SK-N-SH treated with all-trans-retinoic acid at 6 μM for 48 hours (cell line): Measurements from ENCODE around the gene MAP2.

Experiments
- ATAC-seq: fragments of 200-7000 bp; cut with Tn5 transposase; 3 replicates; pipeline ENCODE4 v1.9.1; 2020; ENCODE audit warnings: mild to moderate bottlenecking, moderate library complexity
- ARNTL ChIP-seq: fragments of 450-650 bp; formaldehyde crosslinking; IDR thresholded peaks from 2 replicates; pipeline ENCODE4 v1.5.0; 2020; ENCODE audit warnings: low read depth, mild to moderate bottlenecking, moderate library complexity, borderline replicate concordance
- BACH2 ChIP-seq: fragments of 250-450 bp; sonication (Bioruptor Pico); IDR thresholded peaks from 2 replicates; pipeline ENCODE4 v1.9.0; 2021; ENCODE audit warnings: mild to moderate bottlenecking, borderline replicate concordance
- CSDC2 ChIP-seq: fragments of 250-450 bp; sonication (Bioruptor Pico); IDR thresholded peaks from 2 replicates; pipeline ENCODE4 v1.5.0; 2020; ENCODE audit warnings: mild to moderate bottlenecking, moderate library complexity
- ESRRG ChIP-seq: fragments of 250-450 bp; sonication (Bioruptor Pico); IDR thresholded peaks from 2 replicates; pipeline ENCODE4 v1.6.1; 2021; ENCODE audit warnings: mild to moderate bottlenecking
- GLIS3 ChIP-seq: fragments of 250-450 bp; sonication (Bioruptor Pico); IDR thresholded peaks from 2 replicates; pipeline ENCODE4 v1.5.0; 2020; ENCODE audit warnings: mild to moderate bottlenecking, moderate library complexity
- ISL1 ChIP-seq: fragments of 250-450 bp; sonication (Bioruptor Pico); IDR thresholded peaks from 2 replicates; pipeline ENCODE4 v2.1.2; 2022; ENCODE audit warnings: mild to moderate bottlenecking, moderate library complexity
- OSR1 ChIP-seq: fragments of 250-450 bp; sonication (Bioruptor Pico); IDR thresholded peaks from 2 replicates; pipeline ENCODE4 v1.8.0; 2022; ENCODE audit warnings: moderate library complexity, mild to moderate bottlenecking, inconsistent platforms
- PPARA ChIP-seq: fragments of 250-450 bp; sonication (Bioruptor Pico); IDR thresholded peaks from 2 replicates; pipeline ENCODE4 v1.5.0; 2020; ENCODE audit warnings: mild to moderate bottlenecking, borderline replicate concordance
- RARB ChIP-seq: fragments of 250-450 bp; sonication (Bioruptor Pico); IDR thresholded peaks from 2 replicates; pipeline ENCODE4 v1.8.0; 2021; ENCODE audit warnings: mild to moderate bottlenecking, moderate library complexity
- SNAI2 ChIP-seq: fragments of 250-450 bp; sonication (Bioruptor Pico); IDR thresholded peaks from 2 replicates; pipeline ENCODE4 v1.5.0; 2020; ENCODE audit warnings: mild to moderate bottlenecking, moderate library complexity
- TOX ChIP-seq: fragments of 250-450 bp; sonication (Bioruptor Pico); IDR thresholded peaks from 2 replicates; pipeline ENCODE4 v1.8.0; 2021; ENCODE audit warnings: mild to moderate bottlenecking, moderate library complexity, borderline replicate concordance
- ZC3H10 ChIP-seq: fragments of 250-450 bp; sonication (Bioruptor Pico); IDR thresholded peaks from 2 replicates; pipeline ENCODE4 v1.5.1; 2021; ENCODE audit warnings: mild to moderate bottlenecking, moderate library complexity
- ZFP3 ChIP-seq: fragments of 250-450 bp; sonication (Bioruptor Pico); IDR thresholded peaks from 2 replicates; pipeline ENCODE4 v1.5.0; 2020; ENCODE audit warnings: mild to moderate bottlenecking, moderate library complexity
- ZFP30 ChIP-seq: fragments of 450-650 bp; formaldehyde crosslinking; IDR thresholded peaks from 2 replicates; pipeline ENCODE4 v1.5.0; 2022; ENCODE audit warnings: mild to moderate bottlenecking, moderate library complexity
- ZNF565 ChIP-seq: fragments of 450-650 bp; formaldehyde crosslinking; conservative IDR thresholded peaks from 2 replicates; pipeline ENCODE4 v1.5.0; 2020; ENCODE audit warnings: low read depth, mild to moderate bottlenecking, moderate library complexity
- ZNF70 ChIP-seq: fragments of 450-650 bp; formaldehyde crosslinking; IDR thresholded peaks from 2 replicates; pipeline ENCODE4 v1.5.0; 2020; ENCODE audit warnings: mild to moderate bottlenecking, moderate library complexity
- ZNF8 ChIP-seq: fragments of 450-650 bp; formaldehyde crosslinking; IDR thresholded peaks from 2 replicates; pipeline ENCODE4 v1.5.0; 2020; ENCODE audit warnings: mild to moderate bottlenecking, moderate library complexity
- TF ChIP-seq, protein P1 (sequence below): fragments of 250-450 bp; sonication (Bioruptor Pico); IDR thresholded peaks from 2 replicates; pipeline ENCODE4 v1.8.0; 2020; ENCODE audit warnings: mild to moderate bottlenecking, moderate library complexity, borderline replicate concordance
- TF ChIP-seq, protein P2 (sequence below): fragments of 250-450 bp; sonication (Bioruptor Pico); IDR thresholded peaks from 2 replicates; pipeline ENCODE4 v1.5.1; 2020; ENCODE audit warnings: low read depth, mild to moderate bottlenecking, moderate library complexity
- TF ChIP-seq, protein P3 (sequence below): fragments of 250-450 bp; sonication (Bioruptor Pico); IDR thresholded peaks from 2 replicates; pipeline ENCODE4 v1.5.0; 2020; ENCODE audit warnings: mild to moderate bottlenecking, moderate library complexity

Gene MAP2

DNA sequence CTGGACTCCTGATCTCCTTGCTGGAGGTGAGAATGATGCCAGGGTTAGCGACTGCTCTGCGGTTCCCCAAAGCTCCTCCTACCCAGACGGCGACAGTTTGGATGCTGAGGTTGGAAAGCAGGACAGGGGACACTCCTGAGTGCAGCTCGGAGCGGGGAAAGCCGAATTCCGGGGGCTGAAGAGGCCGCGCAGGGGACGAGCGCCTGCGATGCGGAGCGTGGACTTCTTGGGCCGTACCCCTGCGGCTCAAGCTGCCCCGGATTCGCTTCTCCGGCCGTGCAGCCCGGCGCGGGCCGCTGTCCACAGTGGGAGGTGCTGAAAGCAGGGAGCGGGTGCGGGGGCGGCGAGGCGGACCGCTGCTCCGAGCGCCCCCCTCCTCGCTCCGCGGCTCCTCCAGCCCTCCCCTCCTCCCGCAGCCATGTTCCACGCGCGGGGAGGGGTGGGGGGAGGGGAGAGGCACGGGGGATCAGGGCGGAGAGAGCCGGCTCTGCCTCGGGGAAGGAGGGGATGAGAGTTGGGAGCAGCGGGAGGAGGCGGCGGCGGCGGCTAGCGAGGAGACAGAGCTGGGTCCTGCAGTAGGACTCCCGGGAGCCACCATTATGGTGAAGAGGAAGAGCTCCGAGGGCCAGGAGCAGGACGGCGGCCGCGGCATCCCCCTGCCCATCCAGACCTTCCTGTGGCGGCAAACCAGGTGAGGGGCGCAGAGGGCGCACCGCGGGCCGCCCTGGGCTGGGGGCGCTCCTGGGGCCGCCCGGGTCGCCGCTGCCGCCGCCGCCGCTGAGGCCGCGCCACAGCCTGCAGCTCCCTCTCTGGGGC, 347.8 kb downstream of the MAP2 start, which contains the start of gene UNC80:
UNC80 (plus strand) TSS at position 359 of the 816 bp plus-strand sequence; CDS start at position 600, 241 bp downstream.
- ATAC-seq, result peak; percentile 99
- TF ChIP-seq ZC3H10 (CRISPR knock-in tag) (no peak), ARNTL (no peak), CSDC2 (0 out of 2 replicates have a peak, but pooled peaks have one; percentile 67), ZFP3 (peak; percentile 74; the same call in 1 of the 2 replicates), GLIS3 (CRISPR knock-in tag) (no peak), RARB (CRISPR knock-in tag) (no peak), OSR1 (CRISPR knock-in tag) (no peak), ESRRG (CRISPR knock-in tag) (no peak), TOX (no peak), BACH2 (CRISPR knock-in tag) (no peak), ISL1 (CRISPR knock-in tag) (no peak), ZNF565 (CRISPR knock-in tag) (no peak), SNAI2 (CRISPR knock-in tag) (peak; percentile 31; the same call in 1 of the 2 replicates), ZNF8 (CRISPR knock-in tag) (no peak), ZNF70 (CRISPR knock-in tag) (no peak), ZFP30 (CRISPR knock-in tag) (no peak)
- TF ChIP-seq, protein P1, sequence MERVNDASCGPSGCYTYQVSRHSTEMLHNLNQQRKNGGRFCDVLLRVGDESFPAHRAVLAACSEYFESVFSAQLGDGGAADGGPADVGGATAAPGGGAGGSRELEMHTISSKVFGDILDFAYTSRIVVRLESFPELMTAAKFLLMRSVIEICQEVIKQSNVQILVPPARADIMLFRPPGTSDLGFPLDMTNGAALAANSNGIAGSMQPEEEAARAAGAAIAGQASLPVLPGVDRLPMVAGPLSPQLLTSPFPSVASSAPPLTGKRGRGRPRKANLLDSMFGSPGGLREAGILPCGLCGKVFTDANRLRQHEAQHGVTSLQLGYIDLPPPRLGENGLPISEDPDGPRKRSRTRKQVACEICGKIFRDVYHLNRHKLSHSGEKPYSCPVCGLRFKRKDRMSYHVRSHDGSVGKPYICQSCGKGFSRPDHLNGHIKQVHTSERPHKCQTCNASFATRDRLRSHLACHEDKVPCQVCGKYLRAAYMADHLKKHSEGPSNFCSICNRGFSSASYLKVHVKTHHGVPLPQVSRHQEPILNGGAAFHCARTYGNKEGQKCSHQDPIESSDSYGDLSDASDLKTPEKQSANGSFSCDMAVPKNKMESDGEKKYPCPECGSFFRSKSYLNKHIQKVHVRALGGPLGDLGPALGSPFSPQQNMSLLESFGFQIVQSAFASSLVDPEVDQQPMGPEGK, result peak; percentile 86; the same call in 1 of the 2 replicates
- TF ChIP-seq, protein P2, sequence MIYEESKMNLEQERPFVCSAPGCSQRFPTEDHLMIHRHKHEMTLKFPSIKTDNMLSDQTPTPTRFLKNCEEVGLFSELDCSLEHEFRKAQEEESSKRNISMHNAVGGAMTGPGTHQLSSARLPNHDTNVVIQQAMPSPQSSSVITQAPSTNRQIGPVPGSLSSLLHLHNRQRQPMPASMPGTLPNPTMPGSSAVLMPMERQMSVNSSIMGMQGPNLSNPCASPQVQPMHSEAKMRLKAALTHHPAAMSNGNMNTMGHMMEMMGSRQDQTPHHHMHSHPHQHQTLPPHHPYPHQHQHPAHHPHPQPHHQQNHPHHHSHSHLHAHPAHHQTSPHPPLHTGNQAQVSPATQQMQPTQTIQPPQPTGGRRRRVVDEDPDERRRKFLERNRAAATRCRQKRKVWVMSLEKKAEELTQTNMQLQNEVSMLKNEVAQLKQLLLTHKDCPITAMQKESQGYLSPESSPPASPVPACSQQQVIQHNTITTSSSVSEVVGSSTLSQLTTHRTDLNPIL (CRISPR knock-in tag), result no peak
- TF ChIP-seq, protein P3, sequence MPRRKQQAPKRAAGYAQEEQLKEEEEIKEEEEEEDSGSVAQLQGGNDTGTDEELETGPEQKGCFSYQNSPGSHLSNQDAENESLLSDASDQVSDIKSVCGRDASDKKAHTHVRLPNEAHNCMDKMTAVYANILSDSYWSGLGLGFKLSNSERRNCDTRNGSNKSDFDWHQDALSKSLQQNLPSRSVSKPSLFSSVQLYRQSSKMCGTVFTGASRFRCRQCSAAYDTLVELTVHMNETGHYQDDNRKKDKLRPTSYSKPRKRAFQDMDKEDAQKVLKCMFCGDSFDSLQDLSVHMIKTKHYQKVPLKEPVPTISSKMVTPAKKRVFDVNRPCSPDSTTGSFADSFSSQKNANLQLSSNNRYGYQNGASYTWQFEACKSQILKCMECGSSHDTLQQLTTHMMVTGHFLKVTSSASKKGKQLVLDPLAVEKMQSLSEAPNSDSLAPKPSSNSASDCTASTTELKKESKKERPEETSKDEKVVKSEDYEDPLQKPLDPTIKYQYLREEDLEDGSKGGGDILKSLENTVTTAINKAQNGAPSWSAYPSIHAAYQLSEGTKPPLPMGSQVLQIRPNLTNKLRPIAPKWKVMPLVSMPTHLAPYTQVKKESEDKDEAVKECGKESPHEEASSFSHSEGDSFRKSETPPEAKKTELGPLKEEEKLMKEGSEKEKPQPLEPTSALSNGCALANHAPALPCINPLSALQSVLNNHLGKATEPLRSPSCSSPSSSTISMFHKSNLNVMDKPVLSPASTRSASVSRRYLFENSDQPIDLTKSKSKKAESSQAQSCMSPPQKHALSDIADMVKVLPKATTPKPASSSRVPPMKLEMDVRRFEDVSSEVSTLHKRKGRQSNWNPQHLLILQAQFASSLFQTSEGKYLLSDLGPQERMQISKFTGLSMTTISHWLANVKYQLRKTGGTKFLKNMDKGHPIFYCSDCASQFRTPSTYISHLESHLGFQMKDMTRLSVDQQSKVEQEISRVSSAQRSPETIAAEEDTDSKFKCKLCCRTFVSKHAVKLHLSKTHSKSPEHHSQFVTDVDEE (CRISPR knock-in tag), result peak; percentile 51; the same call in 1 of the 2 replicates

DNA sequence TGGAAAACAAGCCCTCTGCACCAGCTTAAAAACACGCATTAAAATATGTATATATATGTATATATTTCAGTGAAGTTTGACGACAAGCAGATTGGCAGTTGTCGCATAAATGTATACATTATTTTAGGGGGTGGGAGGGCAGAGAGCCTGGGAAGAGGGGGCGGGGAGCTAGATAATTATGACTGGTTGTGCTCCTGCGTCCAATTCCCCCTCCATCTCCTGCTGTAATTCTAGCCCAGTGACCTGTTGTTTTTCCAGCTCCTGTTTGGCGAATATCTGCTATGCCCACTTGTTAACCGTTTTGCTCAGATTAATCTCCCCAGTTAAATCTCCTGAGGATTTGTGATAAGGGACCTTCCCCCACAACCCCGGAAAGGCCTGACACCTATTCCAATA, 348.4 kb downstream of the MAP2 start:
- peak; percentile 14; the same call in 2 of the 3 replicates for ATAC-seq
- TF ChIP-seq ZFP30 (CRISPR knock-in tag), result no peak
- TF ChIP-seq, protein P3 (CRISPR knock-in tag), result no peak
- TF ChIP-seq, protein P2 (CRISPR knock-in tag), result no peak
- no peak for TF ChIP-seq SNAI2 (CRISPR knock-in tag)
- no peak for TF ChIP-seq ARNTL
- no peak for TF ChIP-seq ESRRG (CRISPR knock-in tag)

DNA sequence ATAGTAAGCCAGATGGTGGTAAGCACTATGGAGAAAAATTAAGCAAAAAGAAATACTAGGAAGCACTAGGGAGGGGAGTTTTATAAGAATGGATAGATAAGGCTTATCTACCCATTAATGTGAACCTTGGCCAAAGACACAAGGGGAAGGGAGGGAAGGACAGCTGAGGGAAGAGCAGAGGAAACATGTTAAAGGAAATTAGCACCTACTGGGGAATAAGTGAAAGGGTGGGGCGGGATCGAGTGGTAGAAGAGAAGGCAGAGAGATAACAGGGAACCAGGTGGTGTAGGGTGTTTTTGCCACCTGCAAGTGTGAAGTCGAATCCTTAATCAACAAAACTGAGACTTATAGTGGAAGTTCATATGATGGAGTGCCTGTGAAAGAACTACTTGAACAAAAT, 349.5 kb downstream of the MAP2 start:
- TF ChIP-seq PPARA (no peak), ZNF565 (CRISPR knock-in tag) (no peak), ZFP30 (CRISPR knock-in tag) (no peak)
- no peak for ATAC-seq
